OCI-LY7 (cell line): ENCODE results near the gene ZBTB42. TPM values are rescaled to one million over a fixed set of nuclear protein-coding genes. Genes with fewer than 3 reads are reported as not detected.

Source experiments
- BruUV-seq: library from RNA; stranded (reverse); fragments of 400-500 nt; replicated peaks from 2 replicates; lab custom pipeline; 2021; lab: Mats Ljungman, UMichigan
- CTCF ChIA-PET: fragments of 300-600 bp; sonication (Branson Sonifier 250); formaldehyde crosslinking; loops from one replicate; lab custom pipeline; 2022; ENCODE audit warnings: antibody characterized with exemption; ENCODE audit not compliant: unreplicated experiment; lab: Charles Lee
- POLR2A ChIA-PET: fragments of 300-600 bp; sonication (Branson Sonifier 250); formaldehyde crosslinking; loops from one replicate; lab custom pipeline; 2022; ENCODE audit warnings: antibody characterized with exemption; lab: Charles Lee
- DNase-seq: peaks from one replicate; pipeline ENCODE4 v3.0.0-alpha.2; 2015; ENCODE audit warnings: low spot score
- H2AFZ ChIP-seq: fragments of 200-600 bp; sonication (generic), shearing (Covaris generic); 2 replicates; pipeline ENCODE4 v1.6.1; 2014; ENCODE audit warnings: mild to moderate bottlenecking, antibody characterized with exemption, low read length, moderate library complexity
- H3K27ac ChIP-seq: fragments of 200-600 bp; sonication (generic); 2 replicates; pipeline ENCODE4 v1.5.1; 2014; ENCODE audit warnings: mixed run types, low read depth, mild to moderate bottlenecking, moderate library complexity, low read length, inconsistent platforms; ENCODE audit not compliant: poor library complexity, severe bottlenecking
- H3K36me3 ChIP-seq: fragments of 200-600 bp; sonication (generic); 2 replicates; pipeline ENCODE4 v1.6.1; 2014; ENCODE audit warnings: mild to moderate bottlenecking, antibody characterized with exemption, low read length, moderate library complexity, mixed read lengths; ENCODE audit not compliant: insufficient read depth
- H3K4me1 ChIP-seq: fragments of 200-600 bp; sonication (generic); 2 replicates; pipeline ENCODE4 v1.5.1; 2014; ENCODE audit warnings: mild to moderate bottlenecking, low read length; ENCODE audit not compliant: insufficient read depth, poor library complexity, severe bottlenecking
- H3K4me2 ChIP-seq: fragments of 200-600 bp; sonication (generic); 2 replicates; pipeline ENCODE4 v1.6.1; 2014; ENCODE audit warnings: mild to moderate bottlenecking, low read length
- H3K4me3 ChIP-seq: fragments of 200-600 bp; sonication (generic); 2 replicates; pipeline ENCODE4 v1.5.1; 2014; ENCODE audit warnings: mild to moderate bottlenecking, low read depth, low read length; ENCODE audit not compliant: poor library complexity, severe bottlenecking
- H3K79me2 ChIP-seq: fragments of 200-600 bp; sonication (generic); 2 replicates; pipeline ENCODE4 v1.6.1; 2016; ENCODE audit warnings: low read depth, mild to moderate bottlenecking, low read length, moderate library complexity, mixed read lengths; ENCODE audit not compliant: insufficient read depth
- H3K9me2 ChIP-seq: fragments of 200-600 bp; sonication (generic); 2 replicates; pipeline ENCODE4 v1.6.1; 2016; ENCODE audit warnings: mild to moderate bottlenecking, low read length, mixed read lengths; ENCODE audit not compliant: insufficient read depth
- H3K9me3 ChIP-seq: fragments of 200-600 bp; sonication (generic); 2 replicates; pipeline ENCODE4 v1.6.1; 2014; ENCODE audit warnings: mild to moderate bottlenecking, mixed run types, low read length, mixed read lengths
- H4K20me1 ChIP-seq: fragments of 200-600 bp; sonication (generic); 2 replicates; pipeline ENCODE4 v1.6.1; 2014; ENCODE audit warnings: mild to moderate bottlenecking, antibody characterized with exemption, low read length, moderate library complexity, mixed read lengths; ENCODE audit not compliant: insufficient read depth
- EZH2phosphoT487 ChIP-seq: fragments of 200-600 bp; sonication (generic); IDR thresholded peaks from 2 replicates; pipeline ENCODE4 v1.6.1; 2018; ENCODE audit warnings: low read depth, borderline replicate concordance, mild to moderate bottlenecking, mixed run types, antibody characterized with exemption, low read length, moderate library complexity, mixed read lengths
- intact Hi-C: fragments of 100-400 bp; cut with micrococcal nuclease; formaldehyde crosslinking; loops from one replicate; pipeline ENCODE4 v1.10.0; 2022; ENCODE audit not compliant: unreplicated experiment
- total RNA-seq, 2 experiments: library from RNA; depleted of rRNA in 1 of 2; stranded (reverse); fragments of >200 nt in 1 of 2; shearing (Covaris generic) in 1 of 2; gene quantifications; 2 replicates each; pipeline ENCODE4 v1.2.3, GENCODE V29; 2014 to 2022
- TF ChIP-seq, protein P1 (sequence below): fragments of 200-600 bp; sonication (generic); conservative IDR thresholded peaks from 2 replicates; pipeline ENCODE4 v1.5.1; 2014; ENCODE audit warnings: mild to moderate bottlenecking, antibody characterized with exemption, low read length, moderate library complexity, mixed read lengths

ZBTB42 gene
- total RNA-seq, 2 experiments from 2014 or later, result 0.98 to 1.9 TPM

DNA sequence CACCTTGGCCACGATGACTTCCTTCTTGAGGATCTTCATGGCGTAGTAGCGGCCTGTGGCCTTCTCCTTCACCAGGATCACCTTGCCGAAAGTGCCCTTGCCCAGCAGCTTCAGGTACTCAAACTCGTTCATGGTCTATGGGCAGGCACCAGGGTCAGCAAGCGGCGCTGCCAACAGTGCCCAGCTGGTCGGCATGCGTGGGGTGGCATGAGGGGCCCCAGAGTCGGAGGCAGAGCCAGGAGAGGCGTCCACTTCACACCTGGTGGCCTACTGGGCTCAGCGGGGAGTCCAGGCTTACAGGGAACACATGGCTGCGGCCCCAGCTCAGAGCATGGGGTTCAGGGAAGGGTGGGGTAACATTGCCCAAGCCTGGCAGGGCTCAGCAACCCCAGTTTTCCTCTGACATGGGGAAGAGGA, 25.8 kb upstream of the ZBTB42 start:
- POLR2A ChIA-PET, result no interaction called here
- no TSS peak for BruUV-seq

DNA sequence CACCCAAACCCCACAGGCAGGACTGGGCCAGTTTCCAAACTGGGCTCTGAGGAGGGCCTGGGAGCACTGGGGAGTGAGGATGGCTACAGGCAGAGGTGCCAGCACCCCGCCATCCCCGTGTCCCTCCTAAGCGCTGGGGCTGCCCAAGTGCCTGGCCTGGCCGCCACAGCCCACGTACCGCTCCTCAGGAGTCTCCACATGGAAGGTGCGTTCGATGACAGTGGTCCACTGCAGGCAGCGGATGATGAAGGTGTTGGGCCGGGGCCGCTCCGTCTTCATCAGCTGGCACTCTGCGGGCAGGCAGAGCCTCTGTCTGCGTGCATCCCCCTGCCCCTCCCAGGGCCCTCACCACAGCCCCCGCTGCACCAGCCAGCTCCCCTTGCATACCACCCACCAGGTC, 24.4 kb upstream of the ZBTB42 start:
- Histone ChIP-seq H3K4me1 (no peaks in the 10 kb centered on the region), H3K9me2 (no peaks in the 10 kb centered on the region), H3K4me2 (no peak overlapping the region), H3K27ac (no peak overlapping the region), H2AFZ (no peak overlapping the region), H3K36me3 (peaks cover 41% of the 10 kb centered on the region), H3K9me3 (no peaks in the 10 kb centered on the region), H3K79me2 (no peaks in the 10 kb centered on the region), H3K4me3 (no peak overlapping the region), H4K20me1 (no peaks in the 10 kb centered on the region)
- CTCF ChIA-PET, result no interaction called here
- no TSS peak for BruUV-seq
- intact Hi-C loops, result no loop called here
- TF ChIP-seq, protein P1, sequence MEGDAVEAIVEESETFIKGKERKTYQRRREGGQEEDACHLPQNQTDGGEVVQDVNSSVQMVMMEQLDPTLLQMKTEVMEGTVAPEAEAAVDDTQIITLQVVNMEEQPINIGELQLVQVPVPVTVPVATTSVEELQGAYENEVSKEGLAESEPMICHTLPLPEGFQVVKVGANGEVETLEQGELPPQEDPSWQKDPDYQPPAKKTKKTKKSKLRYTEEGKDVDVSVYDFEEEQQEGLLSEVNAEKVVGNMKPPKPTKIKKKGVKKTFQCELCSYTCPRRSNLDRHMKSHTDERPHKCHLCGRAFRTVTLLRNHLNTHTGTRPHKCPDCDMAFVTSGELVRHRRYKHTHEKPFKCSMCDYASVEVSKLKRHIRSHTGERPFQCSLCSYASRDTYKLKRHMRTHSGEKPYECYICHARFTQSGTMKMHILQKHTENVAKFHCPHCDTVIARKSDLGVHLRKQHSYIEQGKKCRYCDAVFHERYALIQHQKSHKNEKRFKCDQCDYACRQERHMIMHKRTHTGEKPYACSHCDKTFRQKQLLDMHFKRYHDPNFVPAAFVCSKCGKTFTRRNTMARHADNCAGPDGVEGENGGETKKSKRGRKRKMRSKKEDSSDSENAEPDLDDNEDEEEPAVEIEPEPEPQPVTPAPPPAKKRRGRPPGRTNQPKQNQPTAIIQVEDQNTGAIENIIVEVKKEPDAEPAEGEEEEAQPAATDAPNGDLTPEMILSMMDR, result no peak
- TF ChIP-seq EZH2phosphoT487, result no peak
- DNase-seq, result no peak
- POLR2A ChIA-PET, result no interaction called here

More for the DNA sequence above, 25.8 kb upstream of the ZBTB42 start:
- Histone ChIP-seq H3K4me2 (no peak overlapping the region), H3K9me3 (no peaks in the 10 kb centered on the region), H3K27ac (no peak overlapping the region), H3K9me2 (no peaks in the 10 kb centered on the region), H3K4me1 (no peaks in the 10 kb centered on the region), H3K36me3 (peaks cover 55% of the 10 kb centered on the region), H3K79me2 (no peaks in the 10 kb centered on the region), H4K20me1 (no peaks in the 10 kb centered on the region), H2AFZ (no peak overlapping the region), H3K4me3 (no peak overlapping the region)
- intact Hi-C loops, result no loop called here
- CTCF ChIA-PET, result interaction anchor here (0.7 kb wide), 1 partner anchor 23 kb away, joined by 3 read pairs; no protein-coding TSS in a partner anchor
- no peak for TF ChIP-seq EZH2phosphoT487
- TF ChIP-seq, protein P1, result no peak
- no peak for DNase-seq

DNA sequence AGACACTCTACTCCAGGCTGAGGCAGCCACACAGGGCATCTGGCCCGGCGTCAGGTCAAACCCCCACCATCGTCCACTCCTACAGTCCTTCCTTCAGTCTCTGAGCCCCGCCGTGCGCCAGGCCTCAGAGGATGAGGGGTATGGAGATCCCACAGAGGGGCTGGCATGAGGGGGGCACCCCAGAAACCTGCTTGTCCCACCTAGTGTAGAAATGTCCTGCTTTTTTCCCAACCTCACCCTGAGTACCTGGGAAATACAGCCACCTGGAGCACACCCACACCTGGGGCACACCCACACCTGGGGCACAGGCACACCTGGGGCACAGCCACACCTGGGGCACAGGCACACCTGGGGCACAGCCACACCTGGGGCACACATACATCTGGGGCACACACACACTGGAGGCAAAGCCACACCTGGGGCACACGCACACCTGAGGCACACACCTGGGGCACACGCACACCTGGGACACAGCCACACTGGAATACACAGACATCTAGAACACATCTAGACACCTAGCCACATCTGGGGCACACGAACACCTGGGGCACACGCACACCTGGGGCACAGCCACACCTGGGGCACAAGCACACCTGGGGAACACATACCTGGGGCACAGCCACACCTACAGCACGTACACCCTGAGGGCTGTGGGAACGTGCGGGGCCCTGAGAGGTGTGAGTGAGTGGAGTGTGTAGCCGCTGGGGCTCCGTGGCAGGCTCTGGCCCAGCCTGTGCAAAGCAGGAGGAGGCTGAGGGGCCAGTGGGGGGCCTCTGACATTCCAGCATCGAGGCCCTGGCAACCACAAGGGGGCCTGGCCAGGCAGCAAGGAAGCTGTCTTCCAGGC, 23.7 kb upstream of the ZBTB42 start:
- Histone ChIP-seq H3K4me3 (no peak overlapping the region), H3K36me3 (peaks cover 34% of the 10 kb centered on the region), H2AFZ (no peak overlapping the region), H3K4me2 (no peak overlapping the region), H3K4me1 (no peaks in the 10 kb centered on the region), H3K27ac (no peak overlapping the region), H4K20me1 (no peaks in the 10 kb centered on the region), H3K9me3 (no peaks in the 10 kb centered on the region), H3K9me2 (no peaks in the 10 kb centered on the region), H3K79me2 (no peaks in the 10 kb centered on the region)
- POLR2A ChIA-PET, result no interaction called here
- no TSS peak for BruUV-seq
- CTCF ChIA-PET, result no interaction called here
- DNase-seq, result no peak
- intact Hi-C loops, result no loop called here
- TF ChIP-seq, protein P1, result no peak
- TF ChIP-seq EZH2phosphoT487, result no peak
